Endothelial cell of umbilical vein (primary cell): Measurements from ENCODE around the gene MAP2K4. TPM values are rescaled to one million over a fixed set of nuclear protein-coding genes. Genes with fewer than 3 reads are reported as not detected.

Source experiments
- BruUV-seq: library from RNA; stranded (reverse); fragments of 400-500 nt; replicated peaks from 2 replicates; lab custom pipeline; 2021; lab: Mats Ljungman, UMichigan
- CTCF ChIA-PET: fragments of 300-600, 350-600 bp; sonication (Branson Sonifier 250); formaldehyde crosslinking; loops from one replicate; lab custom pipeline; 2021; ENCODE audit warnings: antibody characterized with exemption, inconsistent platforms; lab: Charles Lee
- POLR2A ChIA-PET: fragments of 300-600, 350-600 bp; sonication (Branson Sonifier 250); formaldehyde crosslinking; loops from one replicate; lab custom pipeline; 2021; ENCODE audit warnings: antibody characterized with exemption, inconsistent platforms; lab: Charles Lee
- DNase-seq: peaks from one replicate; pipeline ENCODE4 v3.0.0-alpha.2; 2011; ENCODE audit warnings: low read depth, low spot score
- FAIRE-seq: peaks from 2 replicates; lab custom pipeline; 2011; peaks lifted over from hg19 to GRCh38; lab: Jason Lieb, UNC
- H2AFZ ChIP-seq: 2 replicates; pipeline ENCODE4 v1.6.0; 2012; ENCODE audit warnings: low read depth, low read length, control low read depth, inconsistent platforms
- H3K27ac ChIP-seq: 2 replicates; pipeline ENCODE4 v1.5.1; 2011; ENCODE audit warnings: low read depth, mild to moderate bottlenecking, control low read depth, low read length, moderate library complexity; ENCODE audit not compliant: insufficient read depth
- H3K27me3 ChIP-seq, 2 experiments: 2 replicates each; pipeline versions ENCODE4 v1.6.0 to v1.6.1; 2011; ENCODE audit warnings: low read length in 2 of 2, mixed read lengths in 1 of 2; ENCODE audit not compliant: control insufficient read depth in 2 of 2, insufficient read depth in 2 of 2
- H3K36me3 ChIP-seq, 2 experiments: 2 replicates in 1 of 2; 3 replicates in 1 of 2; pipeline ENCODE4 v1.5.1; 2011; ENCODE audit warnings: low read length in 2 of 2, mild to moderate bottlenecking in 1 of 2, moderate library complexity in 1 of 2; ENCODE audit not compliant: control insufficient read depth in 2 of 2, insufficient read depth in 2 of 2; ENCODE audit errors: extremely low read depth in 1 of 2
- H3K4me1 ChIP-seq: 3 replicates; pipeline ENCODE4 v1.5.1; 2011; ENCODE audit warnings: mild to moderate bottlenecking, low read length; ENCODE audit not compliant: control insufficient read depth, insufficient read depth; ENCODE audit errors: extremely low read depth
- H3K4me2 ChIP-seq: 2 replicates; pipeline ENCODE4 v1.6.1; 2011; ENCODE audit warnings: low read length, control low read depth, mixed read lengths; ENCODE audit not compliant: insufficient read depth
- H3K4me3 ChIP-seq, 3 experiments: fragments of 200-600 bp in 1 of 3; sonication (generic), shearing (Covaris generic) in 1 of 3; replicated peaks in 1 of 3; 2 replicates each; pipeline ENCODE4 v1.5.1; 2011 to 2016; ENCODE audit warnings: control low read depth in 3 of 3, low read length in 3 of 3, mild to moderate bottlenecking in 2 of 3, inconsistent platforms in 1 of 3, low read depth in 1 of 3, moderate library complexity in 1 of 3; ENCODE audit not compliant: insufficient read depth in 1 of 3
- H3K79me2 ChIP-seq: 2 replicates; pipeline ENCODE4 v1.6.0; 2012; ENCODE audit warnings: low read length, inconsistent platforms; ENCODE audit not compliant: control insufficient read depth, insufficient read depth
- H3K9ac ChIP-seq: replicated peaks from 2 replicates; pipeline ENCODE3; 2011; ENCODE audit warnings: low read length, control low read depth; ENCODE audit not compliant: insufficient read depth; ENCODE audit errors: extremely low read depth
- H3K9me1 ChIP-seq: replicated peaks from 3 replicates; pipeline ENCODE4 v1.6.0; 2011; ENCODE audit warnings: mild to moderate bottlenecking, low read length; ENCODE audit not compliant: control insufficient read depth, insufficient read depth; ENCODE audit errors: extremely low read depth
- H3K9me3 ChIP-seq: replicated peaks from 2 replicates; pipeline ENCODE4 v1.5.1; 2012; ENCODE audit warnings: low read length, inconsistent platforms; ENCODE audit not compliant: control insufficient read depth, insufficient read depth
- H4K20me1 ChIP-seq: replicated peaks from 2 replicates; pipeline ENCODE3; 2011; ENCODE audit warnings: mild to moderate bottlenecking, low read length; ENCODE audit not compliant: control insufficient read depth, insufficient read depth; ENCODE audit errors: extremely low read depth
- EZH2 ChIP-seq: IDR thresholded peaks from 2 replicates; pipeline ENCODE4 v1.6.1; 2012; ENCODE audit warnings: borderline replicate concordance, low read depth, mild to moderate bottlenecking, moderate library complexity, low read length, inconsistent platforms; ENCODE audit not compliant: severe bottlenecking
- FOS ChIP-seq: IDR thresholded peaks from 2 replicates; pipeline ENCODE4 v1.6.1; 2011; ENCODE audit warnings: mild to moderate bottlenecking, low read length, moderate library complexity, borderline replicate concordance; ENCODE audit not compliant: insufficient read depth
- GATA2 ChIP-seq: IDR thresholded peaks from 2 replicates; pipeline ENCODE4 v1.7.0; 2011; ENCODE audit warnings: low read depth, mild to moderate bottlenecking, moderate library complexity, mixed read lengths, low read length; ENCODE audit not compliant: insufficient read length, insufficient read depth
- JUN ChIP-seq: IDR thresholded peaks from 2 replicates; pipeline ENCODE4 v1.6.1; 2011; ENCODE audit warnings: borderline replicate concordance, low read depth; ENCODE audit not compliant: insufficient read length, insufficient read depth
- MYC ChIP-seq: IDR thresholded peaks from one replicate; pipeline ENCODE4 v1.6.1; 2011; ENCODE audit warnings: mild to moderate bottlenecking, low read depth, low read length
- POLR2A ChIP-seq: IDR thresholded peaks from 2 replicates; pipeline ENCODE4 v1.6.1; 2012; ENCODE audit warnings: low read depth, mild to moderate bottlenecking, control low read depth, low read length
- POLR2AphosphoS5 ChIP-seq: IDR thresholded peaks from 2 replicates; pipeline ENCODE4 v1.6.1; 2012; ENCODE audit warnings: low read depth, mild to moderate bottlenecking, control low read depth, low read length, moderate library complexity; ENCODE audit not compliant: insufficient read depth
- dilution Hi-C: fragments of 300-500 bp; cut with MboI; formaldehyde crosslinking; loops from one replicate; pipeline ENCODE4 v1.15.0; 2019; ENCODE audit warnings: low sequenced_read_pairs; ENCODE audit not compliant: extremely low pct_ligation_motif_present
- intact Hi-C: fragments of 100-400 bp; cut with micrococcal nuclease; formaldehyde crosslinking; loops from one replicate; pipeline ENCODE4 v1.10.0; 2022
- polyA plus RNA-seq, 4 experiments: library from polyadenylated mRNA; depleted of rRNA in 3 of 4; stranded (reverse) in 3 of 4; unstranded in 1 of 4; fragments of >200 nt; gene quantifications; 2 replicates each; pipeline versions ENCODE4 v1.2.1 to v1.2.3, GENCODE V29; 2011 to 2012; ENCODE audit warnings: missing spikeins in 1 of 4
- total RNA-seq: library from RNA; stranded (reverse); gene quantifications from 2 replicates; pipeline ENCODE4 v1.2.3, GENCODE V29; 2021
- TF ChIP-seq, protein P1 (sequence below), 2 donors: IDR thresholded peaks; 1 replicate in 1 of 2; 2 replicates in 1 of 2; pipeline ENCODE4 v1.5.1; 2011; ENCODE audit warnings: low read length in 2 of 2, mild to moderate bottlenecking in 2 of 2, moderate library complexity in 2 of 2, control low read depth in 1 of 2, inconsistent platforms in 1 of 2, low read depth in 1 of 2; ENCODE audit not compliant: insufficient read depth in 1 of 2; ENCODE audit errors: extremely low read depth in 1 of 2
- TF ChIP-seq, protein P2 (sequence below): IDR thresholded peaks from 2 replicates; pipeline ENCODE4 v1.6.1; 2011; ENCODE audit not compliant: insufficient read depth, insufficient read length

The MAP2K4 gene
- total and polyA plus RNA-seq, 2 donors (not counting 3 experiments of a cell fraction or from before 2014, with no cell fraction given) = 8.6 to 17.5 TPM

DNA sequence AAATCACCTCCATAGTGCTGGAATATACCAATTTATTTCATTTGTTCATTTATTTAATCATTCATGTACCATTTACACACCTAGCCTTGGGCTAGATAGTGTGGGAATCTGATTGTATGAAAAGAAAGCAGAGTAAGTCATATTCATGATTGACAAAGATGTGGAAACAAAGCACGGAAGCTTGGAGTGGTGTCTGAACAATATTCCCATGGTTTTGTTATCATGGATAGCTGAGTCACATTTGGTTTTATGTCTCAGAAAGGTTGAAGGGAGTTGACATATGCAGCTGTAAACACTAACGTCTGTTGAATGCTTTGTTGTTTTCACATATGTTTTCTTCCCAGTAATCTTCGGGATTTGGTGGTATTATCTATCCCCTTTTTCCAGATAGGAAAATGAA lies 76.6 kb downstream of the MAP2K4 start:
- Histone ChIP-seq H3K79me2 (no peaks in the 10 kb centered on the region), H3K9me3 (no peaks in the 10 kb centered on the region), H3K4me2 (no peak overlapping the region), H3K4me3 (no peak overlapping the region), H3K27me3 (no peaks in the 10 kb centered on the region), H3K27ac (no peak overlapping the region), H4K20me1 (no peaks in the 10 kb centered on the region), H3K9me1 (no peaks in the 10 kb centered on the region), H3K4me1 (no peaks in the 10 kb centered on the region), H3K9ac (no peak overlapping the region), H2AFZ (no peak overlapping the region), H3K36me3 (no peaks in the 10 kb centered on the region)
- TF ChIP-seq EZH2 (no peak), GATA2 (no peak), FOS (no peak), POLR2A (no peak), POLR2AphosphoS5 (no peak), MYC (no peak), JUN (no peak)
- TF ChIP-seq, protein P1, sequence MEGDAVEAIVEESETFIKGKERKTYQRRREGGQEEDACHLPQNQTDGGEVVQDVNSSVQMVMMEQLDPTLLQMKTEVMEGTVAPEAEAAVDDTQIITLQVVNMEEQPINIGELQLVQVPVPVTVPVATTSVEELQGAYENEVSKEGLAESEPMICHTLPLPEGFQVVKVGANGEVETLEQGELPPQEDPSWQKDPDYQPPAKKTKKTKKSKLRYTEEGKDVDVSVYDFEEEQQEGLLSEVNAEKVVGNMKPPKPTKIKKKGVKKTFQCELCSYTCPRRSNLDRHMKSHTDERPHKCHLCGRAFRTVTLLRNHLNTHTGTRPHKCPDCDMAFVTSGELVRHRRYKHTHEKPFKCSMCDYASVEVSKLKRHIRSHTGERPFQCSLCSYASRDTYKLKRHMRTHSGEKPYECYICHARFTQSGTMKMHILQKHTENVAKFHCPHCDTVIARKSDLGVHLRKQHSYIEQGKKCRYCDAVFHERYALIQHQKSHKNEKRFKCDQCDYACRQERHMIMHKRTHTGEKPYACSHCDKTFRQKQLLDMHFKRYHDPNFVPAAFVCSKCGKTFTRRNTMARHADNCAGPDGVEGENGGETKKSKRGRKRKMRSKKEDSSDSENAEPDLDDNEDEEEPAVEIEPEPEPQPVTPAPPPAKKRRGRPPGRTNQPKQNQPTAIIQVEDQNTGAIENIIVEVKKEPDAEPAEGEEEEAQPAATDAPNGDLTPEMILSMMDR (IDR thresholded peaks at IDR 0.05; ENCODE audit: extremely low read depth in 1 of 2, insufficient read depth in 1 of 2, low read depth in 1 of 2, low read length in 2 of 2) = no peak
- TF ChIP-seq, protein P2, sequence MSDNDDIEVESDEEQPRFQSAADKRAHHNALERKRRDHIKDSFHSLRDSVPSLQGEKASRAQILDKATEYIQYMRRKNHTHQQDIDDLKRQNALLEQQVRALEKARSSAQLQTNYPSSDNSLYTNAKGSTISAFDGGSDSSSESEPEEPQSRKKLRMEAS = no peak
- no TSS peak for BruUV-seq
- dilution Hi-C loops = no loop called here
- ChIA-PET POLR2A (no interaction called here), CTCF (no interaction called here)
- FAIRE-seq = no peak
- DNase-seq = peak; percentile 28
- intact Hi-C loops = no loop called here
